ENCODE data around the gene KIF24.

KIF24 gene

GRCh38 chr9:34317436-34317835, 11.6 kb downstream of the KIF24 start:
- no peak for TF ChIP-seq FOXP2 (optimal IDR thresholded peaks at IDR 0.05; ENCODE audit: borderline replicate concordance, extremely low read depth, extremely low read length, insufficient read depth)
- no peak for TF ChIP-seq SIN3A (IDR thresholded peaks at IDR 0.05; ENCODE audit: borderline replicate concordance, insufficient read depth, low read length)
- TF ChIP-seq TAF1 (IDR thresholded peaks at IDR 0.05; ENCODE audit: borderline replicate concordance, insufficient read depth, low read length) = no peak
- no peak for TF ChIP-seq POLR2AphosphoS5 (IDR thresholded peaks at IDR 0.05; ENCODE audit: low read depth, low read length)
- TF ChIP-seq, protein P1, sequence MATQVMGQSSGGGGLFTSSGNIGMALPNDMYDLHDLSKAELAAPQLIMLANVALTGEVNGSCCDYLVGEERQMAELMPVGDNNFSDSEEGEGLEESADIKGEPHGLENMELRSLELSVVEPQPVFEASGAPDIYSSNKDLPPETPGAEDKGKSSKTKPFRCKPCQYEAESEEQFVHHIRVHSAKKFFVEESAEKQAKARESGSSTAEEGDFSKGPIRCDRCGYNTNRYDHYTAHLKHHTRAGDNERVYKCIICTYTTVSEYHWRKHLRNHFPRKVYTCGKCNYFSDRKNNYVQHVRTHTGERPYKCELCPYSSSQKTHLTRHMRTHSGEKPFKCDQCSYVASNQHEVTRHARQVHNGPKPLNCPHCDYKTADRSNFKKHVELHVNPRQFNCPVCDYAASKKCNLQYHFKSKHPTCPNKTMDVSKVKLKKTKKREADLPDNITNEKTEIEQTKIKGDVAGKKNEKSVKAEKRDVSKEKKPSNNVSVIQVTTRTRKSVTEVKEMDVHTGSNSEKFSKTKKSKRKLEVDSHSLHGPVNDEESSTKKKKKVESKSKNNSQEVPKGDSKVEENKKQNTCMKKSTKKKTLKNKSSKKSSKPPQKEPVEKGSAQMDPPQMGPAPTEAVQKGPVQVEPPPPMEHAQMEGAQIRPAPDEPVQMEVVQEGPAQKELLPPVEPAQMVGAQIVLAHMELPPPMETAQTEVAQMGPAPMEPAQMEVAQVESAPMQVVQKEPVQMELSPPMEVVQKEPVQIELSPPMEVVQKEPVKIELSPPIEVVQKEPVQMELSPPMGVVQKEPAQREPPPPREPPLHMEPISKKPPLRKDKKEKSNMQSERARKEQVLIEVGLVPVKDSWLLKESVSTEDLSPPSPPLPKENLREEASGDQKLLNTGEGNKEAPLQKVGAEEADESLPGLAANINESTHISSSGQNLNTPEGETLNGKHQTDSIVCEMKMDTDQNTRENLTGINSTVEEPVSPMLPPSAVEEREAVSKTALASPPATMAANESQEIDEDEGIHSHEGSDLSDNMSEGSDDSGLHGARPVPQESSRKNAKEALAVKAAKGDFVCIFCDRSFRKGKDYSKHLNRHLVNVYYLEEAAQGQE (IDR thresholded peaks at IDR 0.05; ENCODE audit: insufficient read depth in 1 of 2, low read depth in 2 of 2, low read length in 2 of 2) = no peak

- no peak for TF ChIP-seq TAF1 (IDR thresholded peaks at IDR 0.05; ENCODE audit: borderline replicate concordance, insufficient read depth, low read length)
- no peak for TF ChIP-seq FOXP2 (optimal IDR thresholded peaks at IDR 0.05; ENCODE audit: borderline replicate concordance, extremely low read depth, extremely low read length, insufficient read depth)
- TF ChIP-seq SIN3A (IDR thresholded peaks at IDR 0.05; ENCODE audit: borderline replicate concordance, insufficient read depth, low read length) = no peak
- TF ChIP-seq, protein P1 (IDR thresholded peaks at IDR 0.05; ENCODE audit: insufficient read depth in 1 of 2, low read depth in 2 of 2, low read length in 2 of 2) = no peak
- no peak for TF ChIP-seq POLR2AphosphoS5 (IDR thresholded peaks at IDR 0.05; ENCODE audit: low read depth, low read length)
Measured at GRCh38 chr9:34311499-34312185, 17.4 kb downstream of the KIF24 start.

GRCh38 chr9:34310215-34310614, 18.9 kb downstream of the KIF24 start:
- TF ChIP-seq TAF1 (IDR thresholded peaks at IDR 0.05; ENCODE audit: borderline replicate concordance, insufficient read depth, low read length) = no peak
- no peak for TF ChIP-seq POLR2AphosphoS5 (IDR thresholded peaks at IDR 0.05; ENCODE audit: low read depth, low read length)
- TF ChIP-seq, protein P1 (IDR thresholded peaks at IDR 0.05; ENCODE audit: insufficient read depth in 1 of 2, low read depth in 2 of 2, low read length in 2 of 2) = no peak
- TF ChIP-seq FOXP2 (optimal IDR thresholded peaks at IDR 0.05; ENCODE audit: borderline replicate concordance, extremely low read depth, extremely low read length, insufficient read depth) = no peak

GRCh38 chr9:34292552-34292951, 36.5 kb downstream of the KIF24 start:
- TF ChIP-seq FOXP2 (optimal IDR thresholded peaks at IDR 0.05; ENCODE audit: borderline replicate concordance, extremely low read depth, extremely low read length, insufficient read depth) (no peak), SIN3A (IDR thresholded peaks at IDR 0.05; ENCODE audit: borderline replicate concordance, insufficient read depth, low read length) (no peak), POLR2AphosphoS5 (IDR thresholded peaks at IDR 0.05; ENCODE audit: low read depth, low read length) (no peak), TAF1 (IDR thresholded peaks at IDR 0.05; ENCODE audit: borderline replicate concordance, insufficient read depth, low read length) (no peak)
- TF ChIP-seq, protein P1 (IDR thresholded peaks at IDR 0.05; ENCODE audit: insufficient read depth in 1 of 2, low read depth in 2 of 2, low read length in 2 of 2) = no peak

All from PFSK-1 (cell line).